Peyer's patch (tissue), 4 donors: ENCODE results near the gene LTA. TPM values are rescaled to one million over a fixed set of nuclear protein-coding genes. Genes with fewer than 3 reads are reported as not detected.
A peak's percentile ranks its signal among the peaks of the same experiment; 100 is the strongest.

Experiments used
- DNase-seq, 3 donors: peaks; one replicate each; pipeline ENCODE4 v3.0.0-alpha.2; 2017 to 2019
- H3K27ac ChIP-seq, 4 donors: fragments of 200-600 bp; sonication (generic); one replicate each; pipeline ENCODE4 v1.5.1; 2016 to 2019
- H3K27me3 ChIP-seq, 2 donors: fragments of 200-600 bp; sonication (generic); one replicate each; pipeline ENCODE4 v1.5.1; 2019
- H3K36me3 ChIP-seq, 3 donors: fragments of 200-600 bp; sonication (generic); one replicate each; pipeline ENCODE4 v1.5.1; 2016 to 2019
- H3K4me1 ChIP-seq, 4 donors: fragments of 200-600 bp; sonication (generic); one replicate each; pipeline ENCODE4 v1.5.1; 2016 to 2019
- H3K4me3 ChIP-seq, 4 donors: fragments of 200-600 bp; sonication (generic); 1 replicate in 3 of 4; 2 replicates in 1 of 4; pipeline ENCODE4 v1.5.1; 2016 to 2019; ENCODE audit warnings: mild to moderate bottlenecking in 1 of 4
- H3K9me3 ChIP-seq, 4 donors: fragments of 200-600 bp; sonication (generic); one replicate each; pipeline ENCODE4 v1.5.1; 2016 to 2019; ENCODE audit warnings: mild to moderate bottlenecking in 1 of 4
- POLR2A ChIP-seq, 2 donors: fragments of 450-650 bp; IDR thresholded peaks; one replicate each; pipeline ENCODE4 v1.5.1; 2017; ENCODE audit warnings: antibody characterized with exemption in 2 of 2, mild to moderate bottlenecking in 2 of 2, moderate library complexity in 2 of 2
- total RNA-seq, 4 donors: library from RNA; depleted of rRNA; stranded (reverse); fragments of >200 nt; gene quantifications; one replicate each; pipeline ENCODE4 v1.1.0, GENCODE V29; 2016
- TF ChIP-seq, protein P1 (sequence below), 6 experiments: fragments of 450-650 bp in 4 of 6; fragments of 200-600 bp in 2 of 6; sonication (generic) in 1 of 6; IDR thresholded peaks; one replicate each; pipeline ENCODE4 v1.5.1; 2017 to 2019; ENCODE audit warnings: antibody characterized with exemption in 6 of 6, mild to moderate bottlenecking in 3 of 6, moderate library complexity in 1 of 6

LTA gene
- total RNA-seq, 4 donors from 2014 or later = not detected

GRCh38 chr6:31614075-31614619, 42.1 kb downstream of the LTA start:
- no peak for DNase-seq

GRCh38 chr6:31614684-31615578, 42.8 kb downstream of the LTA start, which contains the start of gene AIF1:
Gene AIF1 (plus strand): TSS chr6:31615234. CDS start chr6:31615330, 96 bp downstream.
- Histone ChIP-seq H3K9me3 (no peaks in the 10 kb centered on the region), H3K36me3 (no peaks in the 10 kb centered on the region), H3K27ac (peak within 1 kb of the TSS; percentile 17 to 70 (median 46)), H3K4me1 (peaks cover 0 to 14% (median 8%) of the 10 kb centered on the region in 4 donors), H3K4me3 (peak within 1 kb of the TSS in 2 of 4 donors; percentile 7 to 15), H3K27me3 (no peaks in the 10 kb centered on the region)
- TF ChIP-seq, protein P1, sequence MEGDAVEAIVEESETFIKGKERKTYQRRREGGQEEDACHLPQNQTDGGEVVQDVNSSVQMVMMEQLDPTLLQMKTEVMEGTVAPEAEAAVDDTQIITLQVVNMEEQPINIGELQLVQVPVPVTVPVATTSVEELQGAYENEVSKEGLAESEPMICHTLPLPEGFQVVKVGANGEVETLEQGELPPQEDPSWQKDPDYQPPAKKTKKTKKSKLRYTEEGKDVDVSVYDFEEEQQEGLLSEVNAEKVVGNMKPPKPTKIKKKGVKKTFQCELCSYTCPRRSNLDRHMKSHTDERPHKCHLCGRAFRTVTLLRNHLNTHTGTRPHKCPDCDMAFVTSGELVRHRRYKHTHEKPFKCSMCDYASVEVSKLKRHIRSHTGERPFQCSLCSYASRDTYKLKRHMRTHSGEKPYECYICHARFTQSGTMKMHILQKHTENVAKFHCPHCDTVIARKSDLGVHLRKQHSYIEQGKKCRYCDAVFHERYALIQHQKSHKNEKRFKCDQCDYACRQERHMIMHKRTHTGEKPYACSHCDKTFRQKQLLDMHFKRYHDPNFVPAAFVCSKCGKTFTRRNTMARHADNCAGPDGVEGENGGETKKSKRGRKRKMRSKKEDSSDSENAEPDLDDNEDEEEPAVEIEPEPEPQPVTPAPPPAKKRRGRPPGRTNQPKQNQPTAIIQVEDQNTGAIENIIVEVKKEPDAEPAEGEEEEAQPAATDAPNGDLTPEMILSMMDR (IDR thresholded peaks at IDR 0.05) = no peak
- TF ChIP-seq POLR2A (IDR thresholded peaks at IDR 0.05) = no peak
- DNase-seq = no peak

More at GRCh38 chr6:31614075-31614619, 42.1 kb downstream of the LTA start:
- TF ChIP-seq, protein P1 (IDR thresholded peaks at IDR 0.05) = no peak
- TF ChIP-seq POLR2A (IDR thresholded peaks at IDR 0.05) = no peak
- Histone ChIP-seq H3K27ac (peak overlapping the region; percentile 17 to 70 (median 46)), H3K36me3 (no peaks in the 10 kb centered on the region), H3K27me3 (no peaks in the 10 kb centered on the region), H3K9me3 (no peaks in the 10 kb centered on the region), H3K4me3 (no peak overlapping the region), H3K4me1 (peaks cover 0 to 14% (median 8%) of the 10 kb centered on the region in 4 donors)

GRCh38 chr6:31615748-31616147, 43.7 kb downstream of the LTA start:
- TF ChIP-seq, protein P1 (IDR thresholded peaks at IDR 0.05) = no peak
- TF ChIP-seq POLR2A (IDR thresholded peaks at IDR 0.05) = no peak
- Histone ChIP-seq H3K27me3 (no peaks in the 10 kb centered on the region), H3K4me3 (peak overlapping the region in 2 of 4 donors; percentile 7 to 15), H3K36me3 (no peaks in the 10 kb centered on the region), H3K9me3 (no peaks in the 10 kb centered on the region), H3K27ac (peak overlapping the region in 3 of 4 donors; percentile 30 to 70 (median 62)), H3K4me1 (peaks cover 0 to 14% (median 8%) of the 10 kb centered on the region in 4 donors)
- DNase-seq = peak in 1 of 3 donors; percentile 57

GRCh38 chr6:31617010-31617409, 44.9 kb downstream of the LTA start:
- H3K4me3 ChIP-seq = no peak overlapping the region
- H3K27me3 ChIP-seq = no peaks in the 10 kb centered on the region
- no peak for TF ChIP-seq POLR2A (IDR thresholded peaks at IDR 0.05)
- TF ChIP-seq, protein P1 (IDR thresholded peaks at IDR 0.05) = no peak
- no peak overlapping the region for H3K27ac ChIP-seq
- peaks cover 0 to 22% (median 8%) of the 10 kb centered on the region in 4 donors for H3K4me1 ChIP-seq
- no peaks in the 10 kb centered on the region for H3K9me3 ChIP-seq
- no peaks in the 10 kb centered on the region for H3K36me3 ChIP-seq
- no peak for DNase-seq

DNA sequence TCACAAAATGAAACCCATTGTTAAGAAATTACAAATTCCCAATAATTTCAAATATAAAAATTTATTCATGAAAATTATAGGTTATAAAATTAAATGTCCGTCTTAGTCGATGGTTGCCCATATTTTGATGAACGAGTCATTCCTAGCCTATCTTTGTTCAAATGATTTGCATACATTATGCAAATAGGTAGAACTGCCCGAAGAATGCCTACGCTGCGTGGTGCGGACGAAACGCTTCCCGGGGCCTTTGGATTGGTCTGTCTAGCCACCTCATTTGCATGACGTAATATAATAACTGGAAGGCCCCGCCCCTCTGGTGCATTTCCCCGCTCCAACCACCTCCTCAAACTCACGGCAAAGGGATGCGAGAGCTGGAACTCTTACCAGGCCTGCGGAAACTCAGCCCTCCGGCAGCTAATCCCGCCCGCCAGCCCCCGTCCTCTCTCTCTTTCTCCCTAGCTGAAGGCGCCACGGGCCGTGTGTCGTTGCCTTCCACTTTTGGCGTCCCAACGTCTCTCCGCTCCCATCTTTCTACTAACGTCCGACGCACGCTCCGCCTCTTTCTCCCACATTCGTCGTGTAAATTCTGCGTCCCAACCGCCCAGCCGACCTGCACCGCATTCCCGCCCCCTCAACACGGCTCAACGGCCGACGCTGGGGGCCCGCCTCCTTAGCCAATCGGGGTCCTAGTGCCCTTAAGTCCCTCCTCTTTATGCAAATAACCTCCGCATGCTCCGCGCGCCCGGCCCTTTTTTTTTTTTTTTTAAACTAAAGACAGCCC, 47.9 kb downstream of the LTA start:
- peak; percentile 85 to 94 for TF ChIP-seq POLR2A (IDR thresholded peaks at IDR 0.05)
- TF ChIP-seq, protein P1 (IDR thresholded peaks at IDR 0.05) = peak in 2 of 6 experiments; percentile 22 to 28
- peak overlapping the region; percentile 95 to 99 (median 98) for H3K27ac ChIP-seq
- H3K27me3 ChIP-seq = no peaks in the 10 kb centered on the region
- H3K4me1 ChIP-seq = peaks cover 0 to 21% (median 7%) of the 10 kb centered on the region in 4 donors
- no peaks in the 10 kb centered on the region for H3K9me3 ChIP-seq
- peak overlapping the region; percentile 54 to 100 (median 88) for H3K4me3 ChIP-seq
- peak; percentile 98 to 99 (median 98) for DNase-seq
- peaks cover 0 to 24% (median 0%) of the 10 kb centered on the region in 3 donors for H3K36me3 ChIP-seq
